ENCODE measurements around the gene GPER1.

DNA sequence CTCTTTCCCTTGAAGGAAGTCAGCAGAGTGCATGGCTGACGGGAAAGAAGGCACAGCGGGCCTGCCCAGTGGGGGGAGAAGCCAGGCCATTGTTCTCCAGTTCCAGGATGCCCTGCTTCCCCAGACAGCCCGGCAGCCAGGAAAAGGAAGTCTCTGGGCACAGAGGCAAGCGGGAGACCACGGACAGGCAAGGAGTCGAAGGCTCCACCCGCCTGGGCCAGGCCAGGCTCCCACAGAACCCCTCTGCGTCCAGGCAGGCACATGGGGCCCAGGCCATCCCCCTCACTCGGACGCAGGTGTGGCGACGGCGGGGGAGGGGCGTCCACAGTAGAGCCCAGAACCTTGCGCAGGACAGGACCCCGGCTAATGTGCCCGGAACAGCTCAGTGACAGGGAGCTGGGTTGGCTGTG is 34.9 kb upstream of the GPER1 start:
- TF ChIP-seq, protein P1, sequence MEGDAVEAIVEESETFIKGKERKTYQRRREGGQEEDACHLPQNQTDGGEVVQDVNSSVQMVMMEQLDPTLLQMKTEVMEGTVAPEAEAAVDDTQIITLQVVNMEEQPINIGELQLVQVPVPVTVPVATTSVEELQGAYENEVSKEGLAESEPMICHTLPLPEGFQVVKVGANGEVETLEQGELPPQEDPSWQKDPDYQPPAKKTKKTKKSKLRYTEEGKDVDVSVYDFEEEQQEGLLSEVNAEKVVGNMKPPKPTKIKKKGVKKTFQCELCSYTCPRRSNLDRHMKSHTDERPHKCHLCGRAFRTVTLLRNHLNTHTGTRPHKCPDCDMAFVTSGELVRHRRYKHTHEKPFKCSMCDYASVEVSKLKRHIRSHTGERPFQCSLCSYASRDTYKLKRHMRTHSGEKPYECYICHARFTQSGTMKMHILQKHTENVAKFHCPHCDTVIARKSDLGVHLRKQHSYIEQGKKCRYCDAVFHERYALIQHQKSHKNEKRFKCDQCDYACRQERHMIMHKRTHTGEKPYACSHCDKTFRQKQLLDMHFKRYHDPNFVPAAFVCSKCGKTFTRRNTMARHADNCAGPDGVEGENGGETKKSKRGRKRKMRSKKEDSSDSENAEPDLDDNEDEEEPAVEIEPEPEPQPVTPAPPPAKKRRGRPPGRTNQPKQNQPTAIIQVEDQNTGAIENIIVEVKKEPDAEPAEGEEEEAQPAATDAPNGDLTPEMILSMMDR (IDR thresholded peaks at IDR 0.05 in 2 of 3, conservative IDR thresholded peaks at IDR 0.05 in 1 of 3; ENCODE audit: borderline replicate concordance in 1 of 3, insufficient read depth in 1 of 3, low read depth in 2 of 3, low read length in 2 of 3), result no peak
- TF ChIP-seq POLR2AphosphoS5 (IDR thresholded peaks at IDR 0.05; ENCODE audit: low read depth, low read length) (no peak), FOSL1 (IDR thresholded peaks at IDR 0.05; ENCODE audit: low read depth) (no peak)
